H9 (cell line): ENCODE data around the gene AR. TPM values are rescaled to one million over a fixed set of nuclear protein-coding genes. Genes with fewer than 3 reads are reported as not detected.

Experiments used
- DNase-seq: peaks from one replicate; pipeline ENCODE4 v3.0.0-alpha.2; 2017
- H2AFZ ChIP-seq: one replicate; pipeline ENCODE4 v1.6.1; 2013; ENCODE audit warnings: mild to moderate bottlenecking, low read length, control low read depth, moderate library complexity
- H2AK5ac ChIP-seq: 2 replicates; pipeline ENCODE4 v1.6.1; 2013; ENCODE audit warnings: low read length, control low read depth, mixed read lengths; ENCODE audit not compliant: insufficient read length
- H2BK120ac ChIP-seq: one replicate; pipeline ENCODE4 v1.6.1; 2013; ENCODE audit warnings: low read depth, mild to moderate bottlenecking, low read length, control low read depth, inconsistent platforms; ENCODE audit not compliant: poor library complexity, severe bottlenecking
- H2BK12ac ChIP-seq: 2 replicates; pipeline ENCODE4 v1.6.1; 2013; ENCODE audit warnings: low read length, control low read depth, mixed read lengths, low read depth; ENCODE audit not compliant: insufficient read length
- H2BK15ac ChIP-seq: 2 replicates; pipeline ENCODE4 v1.6.1; 2013; ENCODE audit warnings: low read depth, low read length, control low read depth
- H2BK20ac ChIP-seq: one replicate; pipeline ENCODE4 v1.6.1; 2013; ENCODE audit warnings: low read depth, mild to moderate bottlenecking, low read length, control low read depth, inconsistent platforms; ENCODE audit not compliant: poor library complexity, severe bottlenecking
- H2BK5ac ChIP-seq: 2 replicates; pipeline ENCODE4 v1.6.1; 2013; ENCODE audit warnings: low read length, control low read depth, mixed read lengths; ENCODE audit not compliant: insufficient read length
- H3K14ac ChIP-seq: 2 replicates; pipeline ENCODE4 v1.6.1; 2013; ENCODE audit warnings: low read length, control low read depth; ENCODE audit not compliant: insufficient read depth
- H3K18ac ChIP-seq: 2 replicates; pipeline ENCODE4 v1.6.1; 2013; ENCODE audit warnings: low read depth, mild to moderate bottlenecking, mixed read lengths, low read length, control low read depth; ENCODE audit not compliant: insufficient read length
- H3K23ac ChIP-seq: 2 replicates; pipeline ENCODE4 v1.6.1; 2013; ENCODE audit warnings: low read length, control low read depth, mixed read lengths, low read depth; ENCODE audit not compliant: insufficient read length
- H3K23me2 ChIP-seq: 2 replicates; pipeline ENCODE4 v1.6.1; 2013; ENCODE audit warnings: low read depth, mild to moderate bottlenecking, mixed read lengths, low read length, control low read depth; ENCODE audit not compliant: insufficient read length, poor library complexity, severe bottlenecking
- H3K27ac ChIP-seq: 2 replicates; pipeline ENCODE4 v1.5.1; 2013; ENCODE audit warnings: low read length, control low read depth, mixed read lengths, low read depth; ENCODE audit not compliant: insufficient read length
- H3K27me3 ChIP-seq: 2 replicates; pipeline ENCODE4 v1.6.1; 2013; ENCODE audit warnings: low read length, control low read depth, inconsistent platforms; ENCODE audit not compliant: insufficient read depth
- H3K4ac ChIP-seq: 2 replicates; pipeline ENCODE4 v1.6.1; 2013; ENCODE audit warnings: low read depth, mild to moderate bottlenecking, control low read depth, inconsistent platforms, low read length, moderate library complexity
- H3K4me1 ChIP-seq: 2 replicates; pipeline ENCODE4 v1.6.1; 2013; ENCODE audit warnings: low read length, control low read depth, inconsistent platforms; ENCODE audit not compliant: insufficient read depth
- H3K4me2 ChIP-seq: 2 replicates; pipeline ENCODE4 v1.6.1; 2013; ENCODE audit warnings: low read length, control low read depth, mixed read lengths; ENCODE audit not compliant: insufficient read length, insufficient read depth
- H3K56ac ChIP-seq: 2 replicates; pipeline ENCODE4 v1.6.1; 2013; ENCODE audit warnings: low read depth, mild to moderate bottlenecking, mixed read lengths, low read length, control low read depth; ENCODE audit not compliant: insufficient read length
- H3K79me1 ChIP-seq: 2 replicates; pipeline ENCODE4 v1.6.1; 2013; ENCODE audit warnings: low read depth, mild to moderate bottlenecking, moderate library complexity, low read length, control low read depth, inconsistent platforms; ENCODE audit not compliant: insufficient read depth, poor library complexity, severe bottlenecking
- H3K79me2 ChIP-seq: 2 replicates; pipeline ENCODE4 v1.6.1; 2013; ENCODE audit warnings: low read length, control low read depth, inconsistent platforms; ENCODE audit not compliant: insufficient read depth
- H3K9ac ChIP-seq: 2 replicates; pipeline ENCODE4 v1.6.1; 2013; ENCODE audit warnings: low read length, control low read depth, mixed read lengths; ENCODE audit not compliant: insufficient read length; ENCODE audit errors: extremely low read depth
- H3K9me3 ChIP-seq: one replicate; pipeline ENCODE4 v1.6.1; 2013; ENCODE audit warnings: low read depth, low read length, inconsistent platforms; ENCODE audit not compliant: control insufficient read depth
- H3T11ph ChIP-seq: one replicate; pipeline ENCODE4 v1.6.1; 2013; ENCODE audit warnings: mild to moderate bottlenecking, low read length, control low read depth, inconsistent platforms
- H4K20me1 ChIP-seq: one replicate; pipeline ENCODE4 v1.6.1; 2013; ENCODE audit not compliant: control insufficient read depth, insufficient read length, insufficient read depth
- H4K5ac ChIP-seq: 2 replicates; pipeline ENCODE4 v1.6.1; 2013; ENCODE audit warnings: low read depth, mild to moderate bottlenecking, mixed read lengths, low read length, control low read depth; ENCODE audit not compliant: insufficient read length
- H4K8ac ChIP-seq: replicated peaks from 2 replicates; pipeline ENCODE4 v1.6.1; 2013; ENCODE audit warnings: low read length, control low read depth, mixed read lengths, low read depth; ENCODE audit not compliant: insufficient read length
- H4K91ac ChIP-seq: 2 replicates; pipeline ENCODE4 v1.6.1; 2013; ENCODE audit warnings: low read depth, mild to moderate bottlenecking, moderate library complexity, mixed read lengths, low read length, control low read depth; ENCODE audit not compliant: insufficient read length
- H3K27ac Mint-ChIP-seq, 3 experiments: 2 replicates in 2 of 3; 3 replicates in 1 of 3; pipeline ENCODE4 v1.8.0; 2020 to 2021; ENCODE audit warnings: mixed read lengths in 3 of 3, mild to moderate bottlenecking in 1 of 3, moderate library complexity in 1 of 3
- H3K27me3 Mint-ChIP-seq: 2 replicates; pipeline ENCODE4 v1.8.0; 2021; ENCODE audit warnings: low read depth, mild to moderate bottlenecking, moderate library complexity, mixed read lengths
- H3K36me3 Mint-ChIP-seq, 3 experiments: 2 replicates in 2 of 3; 3 replicates in 1 of 3; pipeline ENCODE4 v1.8.0; 2020 to 2021; ENCODE audit warnings: low read depth in 3 of 3, mixed read lengths in 3 of 3; ENCODE audit not compliant: insufficient read depth in 1 of 3
- H3K4me1 Mint-ChIP-seq, 2 experiments: 2 replicates each; pipeline ENCODE4 v1.8.0; 2020; ENCODE audit warnings: mixed read lengths in 2 of 2
- H3K4me3 Mint-ChIP-seq, 2 experiments: 2 replicates in 1 of 2; 3 replicates in 1 of 2; pipeline ENCODE4 v1.8.0; 2020 to 2021; ENCODE audit warnings: mild to moderate bottlenecking in 2 of 2, mixed read lengths in 2 of 2, moderate library complexity in 1 of 2
- H3K9me3 Mint-ChIP-seq, 2 experiments: 2 replicates in 1 of 2; 3 replicates in 1 of 2; pipeline ENCODE4 v1.8.0; 2020; ENCODE audit warnings: mild to moderate bottlenecking in 2 of 2, mixed read lengths in 2 of 2, moderate library complexity in 1 of 2
- total RNA-seq: library from RNA; stranded (reverse); gene quantifications from 2 replicates; pipeline ENCODE4 v1.2.1, GENCODE V29; 2021
- TF ChIP-seq, protein P1 (sequence below): fragments of 200-600 bp; sonication (generic); conservative IDR thresholded peaks from 3 replicates; pipeline ENCODE4 v1.8.0; 2021; ENCODE audit warnings: antibody characterized with exemption, mild to moderate bottlenecking

Gene AR
- total RNA-seq, 1 experiment from 2014 or later: 3.5 TPM

DNA sequence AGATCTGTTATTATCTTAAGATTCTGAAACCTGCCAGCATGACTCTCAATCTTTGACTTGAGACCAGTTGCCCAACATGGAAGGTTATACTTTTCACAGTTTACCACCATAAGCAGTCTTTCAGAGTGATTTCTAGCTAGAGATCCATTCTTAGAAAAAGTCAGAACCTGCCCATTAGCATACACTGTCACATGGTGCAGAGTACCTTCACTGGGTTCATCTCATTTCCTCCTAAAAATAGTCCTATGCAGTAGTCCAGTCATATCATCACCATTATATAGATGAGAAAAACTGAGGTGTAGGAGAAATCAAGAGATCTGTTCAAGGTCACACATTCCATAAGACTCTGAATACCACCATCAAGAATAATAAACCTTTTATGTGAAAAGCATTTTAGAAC lies 153.6 kb downstream of the AR start:
- Histone ChIP-seq H4K91ac (no peak overlapping the region), H4K20me1 (no peaks in the 10 kb centered on the region), H2BK120ac (no peak overlapping the region), H2BK12ac (no peak overlapping the region), H3K27me3 (no peaks in the 10 kb centered on the region), H2AK5ac (no peak overlapping the region), H3K4ac (no peak overlapping the region), H3K9me3 (peaks cover 71% of the 10 kb centered on the region), H3K23me2 (no peaks in the 10 kb centered on the region), H2BK20ac (no peak overlapping the region), H4K8ac (no peak overlapping the region), H3K23ac (no peak overlapping the region), H3K14ac (no peak overlapping the region), H3K9ac (no peak overlapping the region), H3K18ac (no peak overlapping the region), H4K5ac (no peak overlapping the region), H3K4me1 (no peaks in the 10 kb centered on the region), H3K56ac (no peak overlapping the region), H3T11ph (no peak overlapping the region), H3K79me1 (no peaks in the 10 kb centered on the region), H2BK5ac (no peak overlapping the region), H3K27ac (no peak overlapping the region), H3K79me2 (no peaks in the 10 kb centered on the region), H3K4me2 (no peak overlapping the region), H2BK15ac (no peak overlapping the region), H2AFZ (no peak overlapping the region)
- no peak overlapping the region for H3K27ac Mint-ChIP-seq
- no peak for DNase-seq
- peaks cover 62 to 65% of the 10 kb centered on the region in 2 experiments for H3K9me3 Mint-ChIP-seq
- no peak overlapping the region for H3K4me3 Mint-ChIP-seq
- no peaks in the 10 kb centered on the region for H3K4me1 Mint-ChIP-seq
- peaks cover 0 to 8% (median 7%) of the 10 kb centered on the region in 3 experiments; a peak in 5 of 7 replicates for H3K36me3 Mint-ChIP-seq
- H3K27me3 Mint-ChIP-seq: no peaks in the 10 kb centered on the region; the same call in 1 of the 2 replicates
- TF ChIP-seq, protein P1, sequence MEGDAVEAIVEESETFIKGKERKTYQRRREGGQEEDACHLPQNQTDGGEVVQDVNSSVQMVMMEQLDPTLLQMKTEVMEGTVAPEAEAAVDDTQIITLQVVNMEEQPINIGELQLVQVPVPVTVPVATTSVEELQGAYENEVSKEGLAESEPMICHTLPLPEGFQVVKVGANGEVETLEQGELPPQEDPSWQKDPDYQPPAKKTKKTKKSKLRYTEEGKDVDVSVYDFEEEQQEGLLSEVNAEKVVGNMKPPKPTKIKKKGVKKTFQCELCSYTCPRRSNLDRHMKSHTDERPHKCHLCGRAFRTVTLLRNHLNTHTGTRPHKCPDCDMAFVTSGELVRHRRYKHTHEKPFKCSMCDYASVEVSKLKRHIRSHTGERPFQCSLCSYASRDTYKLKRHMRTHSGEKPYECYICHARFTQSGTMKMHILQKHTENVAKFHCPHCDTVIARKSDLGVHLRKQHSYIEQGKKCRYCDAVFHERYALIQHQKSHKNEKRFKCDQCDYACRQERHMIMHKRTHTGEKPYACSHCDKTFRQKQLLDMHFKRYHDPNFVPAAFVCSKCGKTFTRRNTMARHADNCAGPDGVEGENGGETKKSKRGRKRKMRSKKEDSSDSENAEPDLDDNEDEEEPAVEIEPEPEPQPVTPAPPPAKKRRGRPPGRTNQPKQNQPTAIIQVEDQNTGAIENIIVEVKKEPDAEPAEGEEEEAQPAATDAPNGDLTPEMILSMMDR: no peak
